Measurements from ENCODE around the gene TAF6.

TAF6 gene

DNA sequence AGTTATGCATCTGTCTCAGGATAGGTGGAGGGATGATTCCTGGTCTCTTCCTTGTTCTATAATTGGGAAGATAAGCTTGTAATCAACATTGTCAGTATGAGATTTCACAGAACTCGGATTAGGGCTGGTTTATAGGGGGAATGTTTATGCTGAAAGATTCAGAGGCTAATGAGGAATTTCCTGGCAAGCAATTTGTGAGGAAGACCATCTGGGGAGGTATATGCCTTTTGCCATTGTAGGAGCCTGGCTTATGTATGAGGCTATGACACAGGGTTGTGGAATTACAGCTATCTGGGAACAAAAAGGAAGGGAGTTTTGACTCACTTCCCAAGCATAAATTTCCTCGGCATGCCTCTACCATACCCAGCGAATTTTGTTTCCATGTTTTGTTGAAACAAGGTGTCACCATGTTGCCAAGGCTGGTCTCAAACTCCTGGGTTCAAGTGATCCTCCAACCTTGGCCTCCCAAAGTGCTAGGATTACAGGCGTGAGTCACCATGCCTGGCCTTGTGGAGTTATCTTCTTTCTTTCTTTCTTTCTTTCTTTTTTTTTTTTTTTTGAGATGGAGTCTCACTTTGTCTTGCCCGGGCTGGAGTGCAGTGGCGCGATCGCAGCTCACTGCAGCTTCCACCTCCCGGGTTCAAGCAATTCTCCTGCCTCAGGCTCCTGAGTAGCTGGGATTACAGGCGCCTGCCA lies 32.0 kb downstream of the TAF6 start:
- Histone ChIP-seq H3K36me3 (ENCODE audit: control insufficient read depth, insufficient read depth, low read length) (peaks cover 19% of the 10 kb centered on the region), H3K4me1 (ENCODE audit: control insufficient read depth, insufficient read depth, low read length, poor library complexity, severe bottlenecking) (peaks cover 13% of the 10 kb centered on the region), H3K27ac (ENCODE audit: insufficient read depth, low read length, poor library complexity, severe bottlenecking) (no peak overlapping the region), H3K9me3 (ENCODE audit: control insufficient read depth, low read length) (no peaks in the 10 kb centered on the region), H3K27me3 (replicated peaks; ENCODE audit: control insufficient read depth, insufficient read depth, low read length, poor library complexity, severe bottlenecking) (no peaks in the 10 kb centered on the region), H3K4me3 (ENCODE audit: insufficient read depth, low read depth, low read length, poor library complexity, severe bottlenecking) (no peak overlapping the region)
- no peak for DNase-seq

GRCh38 chr7:100085515-100085914 lies 33.6 kb downstream of the TAF6 start:
- H3K4me1 ChIP-seq (ENCODE audit: control insufficient read depth, insufficient read depth, low read length, poor library complexity, severe bottlenecking): peaks cover 18% of the 10 kb centered on the region
- H3K9me3 ChIP-seq (ENCODE audit: control insufficient read depth, low read length): no peaks in the 10 kb centered on the region
- H3K36me3 ChIP-seq (ENCODE audit: control insufficient read depth, insufficient read depth, low read length): peaks cover 3% of the 10 kb centered on the region
- H3K4me3 ChIP-seq (ENCODE audit: insufficient read depth, low read depth, low read length, poor library complexity, severe bottlenecking): no peak overlapping the region
- H3K27ac ChIP-seq (ENCODE audit: insufficient read depth, low read length, poor library complexity, severe bottlenecking): no peak overlapping the region
- no peak for DNase-seq
- no peaks in the 10 kb centered on the region for H3K27me3 ChIP-seq (replicated peaks; ENCODE audit: control insufficient read depth, insufficient read depth, low read length, poor library complexity, severe bottlenecking)

DNA sequence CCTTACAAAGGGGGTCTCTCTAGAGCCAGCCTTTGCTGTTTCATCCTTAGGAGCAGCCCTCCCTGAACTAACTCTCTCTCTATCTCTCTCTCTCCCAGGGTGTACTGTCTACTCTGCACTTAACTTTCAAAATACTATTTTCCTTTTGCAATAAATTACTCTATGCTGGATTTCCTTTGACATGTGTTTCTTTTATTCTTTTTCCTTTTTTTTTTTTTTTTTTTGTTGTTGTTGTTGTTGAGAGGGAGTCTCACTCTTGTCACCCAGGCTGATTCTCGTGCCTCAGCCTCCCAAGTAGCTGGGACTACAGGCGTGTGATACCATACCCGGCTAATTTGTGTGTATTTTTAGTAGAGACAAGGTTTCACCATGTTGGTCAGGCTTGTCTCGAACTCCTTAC lies 36.2 kb downstream of the TAF6 start:
- Histone ChIP-seq H3K27me3 (replicated peaks; ENCODE audit: control insufficient read depth, insufficient read depth, low read length, poor library complexity, severe bottlenecking) (no peaks in the 10 kb centered on the region), H3K4me1 (ENCODE audit: control insufficient read depth, insufficient read depth, low read length, poor library complexity, severe bottlenecking) (peaks cover 14% of the 10 kb centered on the region), H3K36me3 (ENCODE audit: control insufficient read depth, insufficient read depth, low read length) (peaks cover 10% of the 10 kb centered on the region), H3K27ac (ENCODE audit: insufficient read depth, low read length, poor library complexity, severe bottlenecking) (no peak overlapping the region), H3K9me3 (ENCODE audit: control insufficient read depth, low read length) (no peaks in the 10 kb centered on the region), H3K4me3 (ENCODE audit: insufficient read depth, low read depth, low read length, poor library complexity, severe bottlenecking) (no peak overlapping the region)
- DNase-seq: no peak

DNA sequence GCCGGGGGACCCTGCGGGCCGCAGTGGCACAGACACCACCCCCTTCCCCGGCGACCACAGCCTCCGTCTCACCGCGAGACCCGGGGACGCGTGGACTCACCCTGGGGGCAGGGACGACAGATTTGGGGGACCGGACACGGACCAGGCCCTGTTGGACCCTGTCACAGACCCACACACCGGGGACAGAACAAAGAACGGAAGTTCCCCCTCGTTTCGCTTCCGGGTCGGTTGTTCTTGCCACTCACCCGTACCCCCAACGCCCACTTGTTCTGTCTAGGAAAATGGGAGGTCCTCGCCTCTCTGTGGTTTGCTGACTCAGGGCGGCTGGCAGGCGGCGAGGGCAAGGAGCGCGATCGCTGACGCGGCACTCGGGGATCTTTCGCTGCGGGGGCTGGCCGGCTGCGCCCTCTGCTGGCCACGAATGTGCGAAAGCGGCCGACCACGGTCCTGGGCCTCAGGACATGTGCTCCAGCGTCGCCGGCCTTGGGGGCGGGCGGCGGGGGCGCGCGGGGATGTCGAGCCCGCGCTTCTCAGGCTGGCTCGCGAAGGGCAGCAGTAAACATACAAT lies 37.5 kb downstream of the TAF6 start, which contains the start of gene ZNF3:
Gene ZNF3, minus strand, starts transcription at position 189 of the 568 bp plus-strand sequence. CDS start 4,366 bp downstream, outside the sequence.
- no peaks in the 10 kb centered on the region for H3K9me3 ChIP-seq (ENCODE audit: control insufficient read depth, low read length)
- H3K27ac ChIP-seq (ENCODE audit: insufficient read depth, low read length, poor library complexity, severe bottlenecking): peak within 1 kb of the TSS; percentile 83
- no peaks in the 10 kb centered on the region for H3K27me3 ChIP-seq (replicated peaks; ENCODE audit: control insufficient read depth, insufficient read depth, low read length, poor library complexity, severe bottlenecking)
- peak; percentile 94 to 97 (median 96) for DNase-seq
- peak within 1 kb of the TSS; percentile 80 for H3K4me3 ChIP-seq (ENCODE audit: insufficient read depth, low read depth, low read length, poor library complexity, severe bottlenecking)
- H3K4me1 ChIP-seq (ENCODE audit: control insufficient read depth, insufficient read depth, low read length, poor library complexity, severe bottlenecking): peaks cover 14% of the 10 kb centered on the region
- peaks cover 16% of the 10 kb centered on the region for H3K36me3 ChIP-seq (ENCODE audit: control insufficient read depth, insufficient read depth, low read length)

GRCh38 chr7:100080907-100081534 lies 38.1 kb downstream of the TAF6 start:
- Histone ChIP-seq H3K4me3 (ENCODE audit: insufficient read depth, low read depth, low read length, poor library complexity, severe bottlenecking) (peak overlapping the region; percentile 80), H3K9me3 (ENCODE audit: control insufficient read depth, low read length) (no peaks in the 10 kb centered on the region), H3K27ac (ENCODE audit: insufficient read depth, low read length, poor library complexity, severe bottlenecking) (peak overlapping the region; percentile 83), H3K4me1 (ENCODE audit: control insufficient read depth, insufficient read depth, low read length, poor library complexity, severe bottlenecking) (peaks cover 14% of the 10 kb centered on the region), H3K27me3 (replicated peaks; ENCODE audit: control insufficient read depth, insufficient read depth, low read length, poor library complexity, severe bottlenecking) (no peaks in the 10 kb centered on the region), H3K36me3 (ENCODE audit: control insufficient read depth, insufficient read depth, low read length) (peaks cover 22% of the 10 kb centered on the region)
- no peak for DNase-seq

DNA sequence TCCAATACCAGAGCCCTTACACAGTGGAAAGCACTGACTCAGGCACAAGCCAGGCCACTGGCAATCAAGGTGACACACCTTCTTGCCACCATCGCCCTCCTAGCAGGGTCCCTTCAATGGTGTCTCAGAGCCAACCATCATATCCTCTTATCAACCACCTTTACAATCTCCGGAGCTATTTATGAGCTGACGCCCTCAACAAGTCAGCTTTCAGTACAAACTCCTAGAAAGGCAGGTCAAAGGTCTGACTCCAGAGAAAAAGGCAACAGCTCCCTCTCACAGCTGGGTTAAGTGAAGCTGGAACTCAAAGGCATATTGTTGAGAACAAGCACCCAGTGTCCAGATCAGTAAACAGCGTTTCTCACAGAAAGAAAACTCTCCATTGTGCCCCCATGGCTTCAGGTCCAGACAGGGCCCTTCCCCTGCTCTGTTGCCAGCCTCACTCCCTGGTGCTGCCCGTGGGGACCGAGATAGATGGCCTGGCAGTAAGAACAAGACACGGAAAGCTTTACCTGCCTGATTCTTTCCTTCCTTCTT lies 40.1 kb downstream of the TAF6 start:
- H3K9me3 ChIP-seq (ENCODE audit: control insufficient read depth, low read length): no peaks in the 10 kb centered on the region
- H3K36me3 ChIP-seq (ENCODE audit: control insufficient read depth, insufficient read depth, low read length): peaks cover 40% of the 10 kb centered on the region
- H3K4me3 ChIP-seq (ENCODE audit: insufficient read depth, low read depth, low read length, poor library complexity, severe bottlenecking): no peak overlapping the region
- no peak for DNase-seq
- H3K27ac ChIP-seq (ENCODE audit: insufficient read depth, low read length, poor library complexity, severe bottlenecking): no peak overlapping the region
- H3K27me3 ChIP-seq (replicated peaks; ENCODE audit: control insufficient read depth, insufficient read depth, low read length, poor library complexity, severe bottlenecking): no peaks in the 10 kb centered on the region
- peaks cover 14% of the 10 kb centered on the region for H3K4me1 ChIP-seq (ENCODE audit: control insufficient read depth, insufficient read depth, low read length, poor library complexity, severe bottlenecking)

- H3K27me3 ChIP-seq (replicated peaks; ENCODE audit: control insufficient read depth, insufficient read depth, low read length, poor library complexity, severe bottlenecking): no peaks in the 10 kb centered on the region
- no peak overlapping the region for H3K27ac ChIP-seq (ENCODE audit: insufficient read depth, low read length, poor library complexity, severe bottlenecking)
- DNase-seq: no peak
- H3K4me3 ChIP-seq (ENCODE audit: insufficient read depth, low read depth, low read length, poor library complexity, severe bottlenecking): no peak overlapping the region
- H3K9me3 ChIP-seq (ENCODE audit: control insufficient read depth, low read length): peaks cover 3% of the 10 kb centered on the region
- peaks cover 59% of the 10 kb centered on the region for H3K36me3 ChIP-seq (ENCODE audit: control insufficient read depth, insufficient read depth, low read length)
- H3K4me1 ChIP-seq (ENCODE audit: control insufficient read depth, insufficient read depth, low read length, poor library complexity, severe bottlenecking): peaks cover 7% of the 10 kb centered on the region
These were observed 42.0 kb downstream of the TAF6 start for GRCh38 chr7:100077205-100077604.

GRCh38 chr7:100075418-100075817 lies 43.7 kb downstream of the TAF6 start:
- Histone ChIP-seq H3K27ac (ENCODE audit: insufficient read depth, low read length, poor library complexity, severe bottlenecking) (no peak overlapping the region), H3K27me3 (replicated peaks; ENCODE audit: control insufficient read depth, insufficient read depth, low read length, poor library complexity, severe bottlenecking) (no peaks in the 10 kb centered on the region), H3K4me1 (ENCODE audit: control insufficient read depth, insufficient read depth, low read length, poor library complexity, severe bottlenecking) (peaks cover 2% of the 10 kb centered on the region), H3K9me3 (ENCODE audit: control insufficient read depth, low read length) (peaks cover 20% of the 10 kb centered on the region), H3K4me3 (ENCODE audit: insufficient read depth, low read depth, low read length, poor library complexity, severe bottlenecking) (no peak overlapping the region), H3K36me3 (ENCODE audit: control insufficient read depth, insufficient read depth, low read length) (peaks cover 77% of the 10 kb centered on the region)
- no peak for DNase-seq

GRCh38 chr7:100074841-100075240 lies 44.3 kb downstream of the TAF6 start:
- Histone ChIP-seq H3K27me3 (replicated peaks; ENCODE audit: control insufficient read depth, insufficient read depth, low read length, poor library complexity, severe bottlenecking) (no peaks in the 10 kb centered on the region), H3K9me3 (ENCODE audit: control insufficient read depth, low read length) (peaks cover 20% of the 10 kb centered on the region), H3K27ac (ENCODE audit: insufficient read depth, low read length, poor library complexity, severe bottlenecking) (no peak overlapping the region), H3K4me3 (ENCODE audit: insufficient read depth, low read depth, low read length, poor library complexity, severe bottlenecking) (no peak overlapping the region), H3K4me1 (ENCODE audit: control insufficient read depth, insufficient read depth, low read length, poor library complexity, severe bottlenecking) (peaks cover 2% of the 10 kb centered on the region), H3K36me3 (ENCODE audit: control insufficient read depth, insufficient read depth, low read length) (peaks cover 81% of the 10 kb centered on the region)
- DNase-seq: no peak

DNA sequence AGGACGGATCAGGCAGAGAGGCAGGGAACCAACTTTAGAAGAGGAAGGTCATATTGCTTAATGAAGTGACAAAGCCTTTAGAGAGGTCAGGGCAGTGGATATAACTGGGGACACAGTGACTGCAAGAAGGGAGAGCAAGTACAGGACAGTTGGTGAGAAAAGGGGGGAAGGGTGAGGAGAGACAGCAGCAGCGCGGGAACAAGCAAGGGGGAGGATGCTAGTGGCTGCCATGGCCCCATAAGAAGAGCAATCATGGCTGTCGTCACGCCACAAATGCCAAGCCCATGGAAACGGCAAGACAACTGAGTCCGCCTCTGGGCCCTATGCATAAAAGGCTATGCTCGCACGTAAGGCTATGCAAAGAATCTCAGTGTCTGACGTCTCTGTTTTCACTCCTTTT lies 46.7 kb downstream of the TAF6 start:
- peaks cover 2% of the 10 kb centered on the region for H3K4me1 ChIP-seq (ENCODE audit: control insufficient read depth, insufficient read depth, low read length, poor library complexity, severe bottlenecking)
- no peak overlapping the region for H3K4me3 ChIP-seq (ENCODE audit: insufficient read depth, low read depth, low read length, poor library complexity, severe bottlenecking)
- H3K9me3 ChIP-seq (ENCODE audit: control insufficient read depth, low read length): peaks cover 20% of the 10 kb centered on the region
- DNase-seq: no peak
- H3K36me3 ChIP-seq (ENCODE audit: control insufficient read depth, insufficient read depth, low read length): peaks cover 70% of the 10 kb centered on the region
- no peak overlapping the region for H3K27ac ChIP-seq (ENCODE audit: insufficient read depth, low read length, poor library complexity, severe bottlenecking)
- H3K27me3 ChIP-seq (replicated peaks; ENCODE audit: control insufficient read depth, insufficient read depth, low read length, poor library complexity, severe bottlenecking): no peaks in the 10 kb centered on the region
